A673 (cell line): ENCODE measurements around the gene RNF7.

Source experiments
- EZH2 ChIP-seq: fragments of 200-600 bp; sonication (generic); IDR thresholded peaks from 2 replicates; pipeline ENCODE4 v1.6.1; 2017; ENCODE audit warnings: borderline replicate concordance, low read depth, mild to moderate bottlenecking, mixed read lengths, antibody characterized with exemption, low read length; ENCODE audit not compliant: poor library complexity, severe bottlenecking
- TF ChIP-seq, protein P1 (sequence below): fragments of 300-800, 200-600 bp; sonication (generic); conservative IDR thresholded peaks from 2 replicates; pipeline ENCODE4 v1.5.1; 2017; ENCODE audit warnings: low read depth, mild to moderate bottlenecking, antibody characterized with exemption, low read length, moderate library complexity, mixed read lengths

DNA sequence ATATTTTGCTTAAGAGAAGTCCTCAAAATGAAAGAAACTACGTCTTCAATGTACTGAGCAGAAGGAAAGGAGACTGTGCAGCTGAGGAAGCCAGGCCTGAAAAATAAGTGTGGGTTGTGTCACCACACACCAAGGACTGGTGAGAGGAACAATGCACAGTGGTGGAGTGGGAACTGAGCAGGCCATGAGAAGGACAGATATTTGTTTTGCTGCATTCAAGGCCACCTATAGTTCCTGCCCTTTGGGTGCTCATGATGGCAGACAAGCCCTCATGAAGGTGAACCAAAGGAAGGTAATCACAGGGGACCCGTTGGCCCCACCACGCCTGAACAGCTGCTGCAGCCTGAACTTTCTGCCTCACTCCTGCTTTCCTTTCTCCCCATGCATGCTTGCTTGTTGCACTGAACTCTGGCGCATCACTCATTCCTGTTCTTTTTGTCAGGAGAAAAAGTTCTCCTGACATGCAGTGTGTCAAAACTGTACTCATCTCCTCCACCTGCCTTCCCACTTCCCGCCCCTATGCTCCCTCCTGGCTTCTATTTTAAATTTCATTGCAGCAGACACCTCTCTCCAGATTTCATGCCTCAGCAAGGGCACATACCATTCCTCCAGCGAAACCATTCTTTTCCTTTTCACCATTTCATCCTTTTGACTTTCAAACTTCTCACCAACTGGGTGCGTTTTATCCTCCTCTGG lies 2.2 kb upstream of the RNF7 start:
- TF ChIP-seq, protein P1, sequence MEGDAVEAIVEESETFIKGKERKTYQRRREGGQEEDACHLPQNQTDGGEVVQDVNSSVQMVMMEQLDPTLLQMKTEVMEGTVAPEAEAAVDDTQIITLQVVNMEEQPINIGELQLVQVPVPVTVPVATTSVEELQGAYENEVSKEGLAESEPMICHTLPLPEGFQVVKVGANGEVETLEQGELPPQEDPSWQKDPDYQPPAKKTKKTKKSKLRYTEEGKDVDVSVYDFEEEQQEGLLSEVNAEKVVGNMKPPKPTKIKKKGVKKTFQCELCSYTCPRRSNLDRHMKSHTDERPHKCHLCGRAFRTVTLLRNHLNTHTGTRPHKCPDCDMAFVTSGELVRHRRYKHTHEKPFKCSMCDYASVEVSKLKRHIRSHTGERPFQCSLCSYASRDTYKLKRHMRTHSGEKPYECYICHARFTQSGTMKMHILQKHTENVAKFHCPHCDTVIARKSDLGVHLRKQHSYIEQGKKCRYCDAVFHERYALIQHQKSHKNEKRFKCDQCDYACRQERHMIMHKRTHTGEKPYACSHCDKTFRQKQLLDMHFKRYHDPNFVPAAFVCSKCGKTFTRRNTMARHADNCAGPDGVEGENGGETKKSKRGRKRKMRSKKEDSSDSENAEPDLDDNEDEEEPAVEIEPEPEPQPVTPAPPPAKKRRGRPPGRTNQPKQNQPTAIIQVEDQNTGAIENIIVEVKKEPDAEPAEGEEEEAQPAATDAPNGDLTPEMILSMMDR, result no peak
- TF ChIP-seq EZH2, result no peak
